Dermis microvascular lymphatic vessel endothelial cell (primary cell): ENCODE measurements around the gene CYTH1. TPM values are rescaled to one million over a fixed set of nuclear protein-coding genes. Genes with fewer than 3 reads are reported as not detected.

Experiments used
- DNase-seq, 2 donors: peaks; one replicate each; pipeline versions ENCODE4 v3.0.0 to v3.0.0-alpha.2; 2010; ENCODE audit warnings: low read depth in 2 of 2
- total RNA-seq: library from RNA; depleted of rRNA; stranded (reverse); fragments of >200 nt; gene quantifications from 2 replicates; pipeline ENCODE4 v1.2.1, GENCODE V29; 2014

The CYTH1 gene
- total RNA-seq, 1 donor from 2014 or later: 15.4 TPM

- peak in 1 of 2 donors; percentile 11 for DNase-seq
These were observed 23.2 kb upstream of the CYTH1 start for GRCh38 chr17:78805301-78805700.

GRCh38 chr17:78804777-78805176, 22.7 kb upstream of the CYTH1 start:
- DNase-seq: peak in 1 of 2 donors; percentile 52

- no peak for DNase-seq
These were observed 21.2 kb upstream of the CYTH1 start for GRCh38 chr17:78803186-78803845.

- DNase-seq: no peak
These were observed 20.4 kb upstream of the CYTH1 start for GRCh38 chr17:78802459-78802858.

- DNase-seq: no peak
These were observed 19.9 kb upstream of the CYTH1 start for GRCh38 chr17:78802008-78802407.

- no peak for DNase-seq
These were observed 18.3 kb upstream of the CYTH1 start for GRCh38 chr17:78800132-78800931.

- peak in 1 of 2 donors; percentile 50 for DNase-seq
These were observed 16.9 kb upstream of the CYTH1 start for GRCh38 chr17:78798695-78799559.

GRCh38 chr17:78797691-78798585, 15.9 kb upstream of the CYTH1 start:
- no peak for DNase-seq

- DNase-seq: no peak
These were observed 15.1 kb upstream of the CYTH1 start for GRCh38 chr17:78797213-78797612.

- no peak for DNase-seq
These were observed 14.4 kb upstream of the CYTH1 start for GRCh38 chr17:78796517-78796900.

GRCh38 chr17:78795861-78796516, 13.9 kb upstream of the CYTH1 start:
- no peak for DNase-seq

- DNase-seq: no peak
These were observed 13.0 kb upstream of the CYTH1 start for GRCh38 chr17:78794864-78795640.

- DNase-seq: no peak
These were observed 12.3 kb upstream of the CYTH1 start for GRCh38 chr17:78794399-78794798.

- no peak for DNase-seq
These were observed 11.9 kb upstream of the CYTH1 start for GRCh38 chr17:78793968-78794367.

GRCh38 chr17:78793415-78793814, 11.3 kb upstream of the CYTH1 start:
- no peak for DNase-seq

GRCh38 chr17:78791840-78792709, 10.0 kb upstream of the CYTH1 start:
- no peak for DNase-seq

- no peak for DNase-seq
These were observed 8.5 kb upstream of the CYTH1 start for GRCh38 chr17:78790552-78790951.

- no peak for DNase-seq
These were observed 7.6 kb upstream of the CYTH1 start for GRCh38 chr17:78789663-78790181.
